H1 (cell line): Measurements from ENCODE around the gene PRRX2. TPM values are rescaled to one million over a fixed set of nuclear protein-coding genes. Genes with fewer than 3 reads are reported as not detected.

ENCODE experiments used
- CTCF ChIA-PET: fragments of 300-600 bp; sonication (Branson Sonifier 250); formaldehyde crosslinking; loops from one replicate; lab custom pipeline; 2021; ENCODE audit not compliant: partially characterized antibody; lab: Charles Lee
- POLR2A ChIA-PET: fragments of 300-600 bp; sonication (Branson Sonifier 250); formaldehyde crosslinking; loops from one replicate; lab custom pipeline; 2021; ENCODE audit warnings: inconsistent platforms; ENCODE audit not compliant: partially characterized antibody; lab: Charles Lee
- DNase-seq, 2 experiments: peaks; one replicate each; pipeline versions ENCODE4 v3.0.0 to v3.0.0-alpha.2; 2010 to 2022; ENCODE audit warnings: low spot score in 2 of 2, low read depth in 1 of 2, mixed read lengths in 1 of 2
- FAIRE-seq: peaks from 2 replicates; lab custom pipeline; 2011; peaks lifted over from hg19 to GRCh38; lab: Jason Lieb, UNC
- H2AFZ ChIP-seq: 2 replicates; pipeline ENCODE4 v1.8.1; 2012; ENCODE audit warnings: low read length, inconsistent platforms
- H2AK5ac ChIP-seq: 2 replicates; pipeline ENCODE4 v1.6.1; 2013; ENCODE audit warnings: low read depth, low read length
- H2BK120ac ChIP-seq: replicated peaks from 2 replicates; pipeline ENCODE3; 2013; ENCODE audit warnings: low read depth, low read length, inconsistent platforms
- H2BK12ac ChIP-seq: 2 replicates; pipeline ENCODE4 v1.6.1; 2013; ENCODE audit warnings: low read depth, low read length
- H2BK15ac ChIP-seq: 2 replicates; pipeline ENCODE4 v1.6.1; 2013; ENCODE audit warnings: low read length
- H2BK20ac ChIP-seq: 2 replicates; pipeline ENCODE4 v1.6.1; 2013; ENCODE audit warnings: low read length
- H2BK5ac ChIP-seq: 2 replicates; pipeline ENCODE4 v1.6.1; 2013; ENCODE audit warnings: low read depth, low read length
- H3K14ac ChIP-seq: 2 replicates; pipeline ENCODE4 v1.6.1; 2013; ENCODE audit warnings: inconsistent platforms; ENCODE audit not compliant: insufficient read length
- H3K18ac ChIP-seq: 2 replicates; pipeline ENCODE4 v1.6.1; 2013; ENCODE audit warnings: low read length; ENCODE audit errors: extremely low read depth
- H3K23ac ChIP-seq: 2 replicates; pipeline ENCODE4 v1.6.1; 2013; ENCODE audit warnings: inconsistent platforms; ENCODE audit not compliant: insufficient read length
- H3K23me2 ChIP-seq: 2 replicates; pipeline ENCODE4 v1.6.1; 2013; ENCODE audit warnings: low read depth, low read length
- H3K27ac ChIP-seq: 2 replicates; pipeline ENCODE4 v1.6.1; 2011; ENCODE audit warnings: low read depth, low read length, inconsistent platforms
- H3K27me3 ChIP-seq, 4 experiments: replicated peaks in 1 of 4; 1 replicate in 1 of 4; 2 replicates in 3 of 4; pipeline versions ENCODE4 v1.6.1 to v1.8.1; 2011 to 2013; ENCODE audit warnings: low read length in 3 of 4, mild to moderate bottlenecking in 3 of 4, inconsistent platforms in 2 of 4, mixed read lengths in 2 of 4, moderate library complexity in 1 of 4; ENCODE audit not compliant: control insufficient read depth in 3 of 4, insufficient read depth in 3 of 4; ENCODE audit errors: extremely low read depth in 1 of 4
- H3K36me3 ChIP-seq, 4 experiments: 2 replicates each; pipeline versions ENCODE4 v1.6.1 to v1.8.1; 2011 to 2013; ENCODE audit warnings: mild to moderate bottlenecking in 4 of 4, low read length in 3 of 4, moderate library complexity in 2 of 4, control low read depth in 1 of 4, inconsistent platforms in 1 of 4; ENCODE audit not compliant: insufficient read depth in 4 of 4, control insufficient read depth in 2 of 4
- H3K4ac ChIP-seq: replicated peaks from 2 replicates; pipeline ENCODE3; 2013; ENCODE audit warnings: low read length, low read depth, mixed read lengths, inconsistent platforms; ENCODE audit not compliant: insufficient read length
- H3K4me1 ChIP-seq, 4 experiments: replicated peaks in 1 of 4; 1 replicate in 1 of 4; 2 replicates in 3 of 4; pipeline versions ENCODE4 v1.6.1 to v1.8.1; 2011 to 2013; ENCODE audit warnings: low read length in 3 of 4, inconsistent platforms in 2 of 4, mixed read lengths in 1 of 4; ENCODE audit not compliant: insufficient read depth in 4 of 4, control insufficient read depth in 3 of 4
- H3K4me2 ChIP-seq, 2 experiments: 2 replicates each; pipeline versions ENCODE4 v1.6.1 to v1.8.1; 2011 to 2013; ENCODE audit warnings: low read depth in 2 of 2, low read length in 2 of 2, control low read depth in 1 of 2, inconsistent platforms in 1 of 2, mild to moderate bottlenecking in 1 of 2; ENCODE audit not compliant: insufficient read depth in 1 of 2
- H3K4me3 ChIP-seq, 4 experiments: fragments of 200-600, 300-600 bp in 1 of 4; sonication (generic), shearing (Covaris generic), sonication (Bioruptor Twin) in 1 of 4; 2 replicates each; pipeline versions ENCODE4 v1.5.1 to v1.8.1; 2011 to 2016; ENCODE audit warnings: low read length in 4 of 4, low read depth in 3 of 4, control low read depth in 2 of 4, inconsistent platforms in 2 of 4, mild to moderate bottlenecking in 2 of 4, mixed read lengths in 1 of 4, moderate library complexity in 1 of 4; ENCODE audit not compliant: insufficient read depth in 2 of 4; ENCODE audit errors: extremely low read depth in 1 of 4
- H3K56ac ChIP-seq: replicated peaks from 2 replicates; pipeline ENCODE3; 2013; ENCODE audit warnings: low read depth, mild to moderate bottlenecking, mixed read lengths, low read length, inconsistent platforms; ENCODE audit not compliant: insufficient read length
- H3K79me1 ChIP-seq: 2 replicates; pipeline ENCODE4 v1.6.1; 2013; ENCODE audit warnings: low read depth, low read length, control low read depth
- H3K79me2 ChIP-seq, 2 experiments: 2 replicates each; pipeline versions ENCODE4 v1.6.1 to v1.8.1; 2012 to 2013; ENCODE audit warnings: low read length in 2 of 2, mild to moderate bottlenecking in 2 of 2, inconsistent platforms in 1 of 2; ENCODE audit not compliant: insufficient read depth in 2 of 2, control insufficient read depth in 1 of 2
- H3K9ac ChIP-seq, 4 experiments: replicated peaks in 1 of 4; 1 replicate in 1 of 4; 2 replicates in 3 of 4; pipeline versions ENCODE4 v1.6.1 to v1.8.1; 2011 to 2013; ENCODE audit warnings: low read depth in 3 of 4, low read length in 3 of 4, control low read depth in 2 of 4, mild to moderate bottlenecking in 2 of 4, moderate library complexity in 2 of 4, inconsistent platforms in 1 of 4; ENCODE audit errors: extremely low read depth in 1 of 4
- H3K9me3 ChIP-seq, 2 experiments: 2 replicates each; pipeline versions ENCODE4 v1.6.1 to v1.8.1; 2012 to 2013; ENCODE audit warnings: mild to moderate bottlenecking in 2 of 2, moderate library complexity in 2 of 2, control low read depth in 1 of 2, inconsistent platforms in 1 of 2, low read depth in 1 of 2, low read length in 1 of 2, mixed read lengths in 1 of 2; ENCODE audit not compliant: insufficient read depth in 2 of 2
- H4K20me1 ChIP-seq, 2 experiments: replicated peaks in 1 of 2; 2 replicates each; pipeline versions ENCODE3 to v1.8.1; 2011 to 2013; ENCODE audit warnings: inconsistent platforms in 2 of 2, low read length in 2 of 2, mild to moderate bottlenecking in 1 of 2; ENCODE audit not compliant: insufficient read depth in 2 of 2, control insufficient read depth in 1 of 2
- H4K5ac ChIP-seq: 2 replicates; pipeline ENCODE4 v1.6.1; 2013; ENCODE audit warnings: low read length, low read depth, mixed read lengths, inconsistent platforms; ENCODE audit not compliant: insufficient read length
- H4K8ac ChIP-seq: 2 replicates; pipeline ENCODE4 v1.8.0; 2013; ENCODE audit warnings: mild to moderate bottlenecking, moderate library complexity, low read length, inconsistent platforms; ENCODE audit not compliant: insufficient read depth; ENCODE audit errors: extremely low read depth
- H4K91ac ChIP-seq: replicated peaks from 2 replicates; pipeline ENCODE3; 2013; ENCODE audit warnings: low read length, mixed read lengths, inconsistent platforms; ENCODE audit not compliant: insufficient read length
- ASH2L ChIP-seq: fragments of 200-600, 300-600 bp; sonication (generic); IDR thresholded peaks from one replicate; pipeline ENCODE4 v1.7.1; 2017; ENCODE audit warnings: low read length
- BCL11A ChIP-seq, 2 experiments: IDR thresholded peaks; one replicate each; pipeline ENCODE4 v1.6.1; 2011; ENCODE audit warnings: low read depth in 2 of 2, low read length in 2 of 2, mild to moderate bottlenecking in 2 of 2
- CBX5 ChIP-seq: fragments of 300-800, 300-1000 bp; sonication (generic); IDR thresholded peaks from 2 replicates; pipeline ENCODE4 v1.7.1; 2016; ENCODE audit warnings: antibody characterized with exemption, low read length, low read depth
- CHD1 ChIP-seq: IDR thresholded peaks from 2 replicates; pipeline ENCODE4 v1.6.1; 2012; ENCODE audit warnings: low read depth, low read length, improper control_type of control experiment
- EGR1 ChIP-seq: IDR thresholded peaks from 2 replicates; pipeline ENCODE4 v1.6.1; 2011; ENCODE audit warnings: low read depth, low read length, borderline replicate concordance
- HDAC2 ChIP-seq, 2 experiments: fragments of 300-600 bp in 1 of 2; sonication (generic) in 1 of 2; IDR thresholded peaks; 2 replicates each; pipeline ENCODE4 v1.6.1; 2011 to 2012; ENCODE audit warnings: low read depth in 2 of 2, low read length in 2 of 2, mild to moderate bottlenecking in 2 of 2, moderate library complexity in 2 of 2, borderline replicate concordance in 1 of 2, inconsistent platforms in 1 of 2
- NRF1 ChIP-seq: IDR thresholded peaks from 2 replicates; pipeline ENCODE4 v1.6.1; 2011; ENCODE audit warnings: mild to moderate bottlenecking, low read depth, low read length, improper control_type of control experiment
- POU5F1 ChIP-seq: IDR thresholded peaks from 2 replicates; pipeline ENCODE4 v1.6.1; 2011; ENCODE audit warnings: low read depth, mild to moderate bottlenecking, low read length, moderate library complexity
- RXRA ChIP-seq: IDR thresholded peaks from 2 replicates; pipeline ENCODE4 v1.6.1; 2011; ENCODE audit warnings: low read depth, mild to moderate bottlenecking, low read length, moderate library complexity; ENCODE audit not compliant: insufficient read depth
- SAP30 ChIP-seq: fragments of 300-600 bp; sonication (generic); IDR thresholded peaks from 2 replicates; pipeline ENCODE4 v1.7.1; 2012; ENCODE audit warnings: low read length, moderate library complexity, mild to moderate bottlenecking, inconsistent platforms; ENCODE audit not compliant: insufficient read depth, insufficient replicate concordance
- SRF ChIP-seq: IDR thresholded peaks from 2 replicates; pipeline ENCODE4 v1.6.1; 2011; ENCODE audit warnings: mild to moderate bottlenecking, low read depth, low read length, moderate library complexity
- SUZ12 ChIP-seq: fragments of 200-600 bp; sonication (generic); IDR thresholded peaks from 2 replicates; pipeline ENCODE4 v1.6.1; 2012; ENCODE audit warnings: mild to moderate bottlenecking, inconsistent platforms, low read length, moderate library complexity, mixed read lengths
- TAF1 ChIP-seq: IDR thresholded peaks from 2 replicates; pipeline ENCODE4 v1.6.1; 2011; ENCODE audit warnings: mild to moderate bottlenecking, low read depth, low read length
- TEAD4 ChIP-seq: IDR thresholded peaks from 2 replicates; pipeline ENCODE4 v1.6.1; 2012; ENCODE audit warnings: low read depth, low read length, inconsistent platforms, mixed read lengths
- WGBS, 2 experiments: shearing (Covaris generic) in 1 of 2; methylation state at CpG; one replicate each; pipeline versions ENCODE4 v1.1.6 to v1.1.7; 2013 to 2015; ENCODE audit warnings: low lambda C conversion rate in 2 of 2, mixed read lengths in 2 of 2, inconsistent platforms in 1 of 2, low coverage in 1 of 2, missing lambda C conversion rate in 1 of 2; ENCODE audit not compliant: insufficient replicate concordance in 2 of 2, insufficient coverage in 1 of 2, insufficient read length in 1 of 2; ENCODE audit errors: extremely low coverage in 1 of 2, missing lambda C conversion rate in 1 of 2; 5-methylcytosine and 5-hydroxymethylcytosine counted together
- polyA plus RNA-seq, 7 experiments: library from polyadenylated mRNA; depleted of rRNA in 3 of 7; stranded (reverse) in 5 of 7; unstranded in 2 of 7; fragments of >200 nt in 5 of 7; fragments of 200-250 nt in 2 of 7; gene quantifications; 1 replicate in 5 of 7; 2 replicates in 1 of 7; 4 replicates in 1 of 7; pipeline versions ENCODE4 v1.2.1 to v1.2.3, GENCODE V29; 2011 to 2013; ENCODE audit warnings: missing spikeins in 2 of 7, mixed read lengths in 2 of 7
- total RNA-seq: library from RNA; stranded (reverse); fragmentation: NEBNext Ultra II Directional; extraction: Animal tissue kit (Norgen Biotek cat#: 25700); gene quantifications from 2 replicates; pipeline ENCODE4 v1.2.1, GENCODE V29; 2021

PRRX2 gene
- total and polyA plus RNA-seq, 2 of the 8 experiments (the other 6 are each of a cell fraction or from before 2014, with no cell fraction given): 5.8 to 9.2 TPM

DNA sequence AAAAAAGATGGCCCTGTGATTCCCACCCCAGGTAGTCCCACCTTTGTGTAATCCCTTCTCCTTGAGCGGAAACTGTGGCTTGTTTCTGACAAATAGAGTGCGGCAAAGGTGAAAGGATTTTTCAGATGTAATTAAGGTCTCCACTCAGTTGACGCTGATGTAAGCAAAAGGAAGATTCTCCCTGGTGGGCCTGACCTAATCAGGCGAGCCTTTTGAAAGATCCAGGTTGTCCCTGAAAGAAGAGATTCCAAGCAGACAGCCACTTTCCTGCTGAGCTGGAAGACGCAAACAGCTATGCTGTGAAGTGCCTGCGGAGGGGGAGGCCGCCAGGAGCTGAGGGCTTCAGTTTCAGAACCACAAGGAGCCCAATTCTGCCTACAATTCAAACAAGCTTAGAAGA is 63.3 kb downstream of the PRRX2 start:
- no peak overlapping the region for H2BK20ac ChIP-seq
- H3K4ac ChIP-seq: no peak overlapping the region
- H4K8ac ChIP-seq: peak overlapping the region; percentile 41; the same call in 1 of the 2 replicates
- no peak overlapping the region for H2AFZ ChIP-seq
- FAIRE-seq (no peak), DNase-seq (no peak)
- H3K36me3 ChIP-seq: no peaks in the 10 kb centered on the region
- ChIA-PET CTCF (interaction anchor here (0.6 to 11.8 kb wide), 8 partner anchors 8 to 209 kb away, joined by 3 to 189 read pairs (median 12); no protein-coding TSS in a partner anchor), POLR2A (interaction anchor here (0.6 to 0.9 kb wide), 3 partner anchors 9 to 1237 kb away, joined by 3 read pairs; no protein-coding TSS in a partner anchor)
- no peak overlapping the region for H3K4me3 ChIP-seq
- H3K27ac ChIP-seq: no peak overlapping the region
- no peak overlapping the region for H3K23ac ChIP-seq
- no peak overlapping the region for H3K9ac ChIP-seq
- no peak overlapping the region for H3K56ac ChIP-seq
- no peak overlapping the region for H2BK5ac ChIP-seq
- H3K79me2 ChIP-seq: no peaks in the 10 kb centered on the region
- peaks cover 0 to 2% (median 0%) of the 10 kb centered on the region in 4 experiments; a peak in 1 of 7 replicates for H3K4me1 ChIP-seq
- no peak overlapping the region for H2BK120ac ChIP-seq
- no peak overlapping the region for H3K18ac ChIP-seq
- no peaks in the 10 kb centered on the region for H3K9me3 ChIP-seq
- H3K4me2 ChIP-seq: no peak overlapping the region
- no peak overlapping the region for H2BK15ac ChIP-seq
- no peaks in the 10 kb centered on the region; the same call in 1 of the 2 replicates for H3K23me2 ChIP-seq
- H4K91ac ChIP-seq: no peak overlapping the region
- H2AK5ac ChIP-seq: no peak overlapping the region
- H4K5ac ChIP-seq: no peak overlapping the region
- H3K14ac ChIP-seq: no peak overlapping the region
- no peaks in the 10 kb centered on the region for H4K20me1 ChIP-seq
- 0 out of 2 replicates have a peak overlapping the region, but pooled peaks have one; percentile 17 for H2BK12ac ChIP-seq
- WGBS, 2 experiments: 88% methylated on average over 7 of the region's 7 CpGs; no CpG with 5 or more reads in 1 of the 2 experiments
- H3K79me1 ChIP-seq: no peaks in the 10 kb centered on the region
- no peaks in the 10 kb centered on the region for H3K27me3 ChIP-seq
- TF ChIP-seq EGR1: no peak
- TF ChIP-seq ASH2L: no peak
- no peak for TF ChIP-seq CHD1
- TF ChIP-seq TEAD4: no peak
- TF ChIP-seq SRF: no peak
- TF ChIP-seq SUZ12: no peak
- no peak for TF ChIP-seq RXRA
- no peak for TF ChIP-seq HDAC2 (IDR thresholded peaks at IDR 0.05; ENCODE audit: borderline replicate concordance in 1 of 2, low read depth in 2 of 2, low read length in 2 of 2)
- TF ChIP-seq CBX5: no peak
- TF ChIP-seq SAP30: no peak
- TF ChIP-seq NRF1: no peak
- TF ChIP-seq POU5F1: no peak
- TF ChIP-seq BCL11A (IDR thresholded peaks at IDR 0.05; ENCODE audit: low read depth in 2 of 2, low read length in 2 of 2): no peak
- no peak for TF ChIP-seq TAF1
